HepG2 (cell line): ENCODE results near the gene EPHA2. TPM values are rescaled to one million over a fixed set of nuclear protein-coding genes. Genes with fewer than 3 reads are reported as not detected.
A peak's percentile ranks its signal among the peaks of the same experiment; 100 is the strongest.

Experiments
- EEA1 ChIP-seq: sonication (generic); formaldehyde crosslinking; IDR thresholded peaks from 2 replicates; pipeline ENCODE4 v1.5.1; 2020; ENCODE audit warnings: mild to moderate bottlenecking, missing genetic modification reagents, borderline replicate concordance
- ESRRA ChIP-seq: sonication (generic); formaldehyde crosslinking; IDR thresholded peaks from 2 replicates; pipeline ENCODE4 v1.5.1; 2020; ENCODE audit warnings: mild to moderate bottlenecking, low read depth, missing genetic modification reagents
- FLYWCH1 ChIP-seq: sonication (generic); formaldehyde crosslinking; IDR thresholded peaks from 2 replicates; pipeline ENCODE4 v1.8.1; 2023; ENCODE audit warnings: mild to moderate bottlenecking, missing genetic modification reagents
- HDAC1 ChIP-seq: sonication (generic); formaldehyde crosslinking; IDR thresholded peaks from 2 replicates; pipeline ENCODE4 v1.5.1; 2020; ENCODE audit warnings: mild to moderate bottlenecking, missing genetic modification reagents
- HNRNPH1 ChIP-seq: fragments of 200-400 bp; formaldehyde crosslinking; optimal IDR thresholded peaks from 2 replicates; pipeline ENCODE3; 2017; ENCODE audit warnings: mild to moderate bottlenecking, low read depth, low read length
- HOXA3 ChIP-seq: sonication (generic); formaldehyde crosslinking; IDR thresholded peaks from 2 replicates; pipeline ENCODE4 v1.5.0; 2020; ENCODE audit warnings: missing genetic modification reagents
- KLF15 ChIP-seq: sonication (generic); formaldehyde crosslinking; IDR thresholded peaks from 2 replicates; pipeline ENCODE4 v1.8.1; 2023; ENCODE audit warnings: borderline replicate concordance, mild to moderate bottlenecking, inconsistent platforms, missing genetic modification reagents, mixed read lengths
- PPARG ChIP-seq: conservative IDR thresholded peaks from 2 replicates; pipeline ENCODE4 v1.6.1; 2016; ENCODE audit warnings: missing biosample characterization, missing genetic modification reagents
- RXRA ChIP-seq: sonication (generic); formaldehyde crosslinking; IDR thresholded peaks from 2 replicates; pipeline ENCODE4 v1.5.1; 2020; ENCODE audit warnings: missing genetic modification reagents
- SMAD3 ChIP-seq: sonication (generic); formaldehyde crosslinking; IDR thresholded peaks from 2 replicates; pipeline ENCODE4 v1.4.0; 2020; ENCODE audit warnings: missing genetic modification reagents
- SP1 ChIP-seq, 2 experiments: fragments of 450-650 bp in 1 of 2; sonication (generic) in 1 of 2; formaldehyde crosslinking in 1 of 2; IDR thresholded peaks; 2 replicates each; pipeline versions ENCODE4 v1.4.0 to v1.6.1; 2016 to 2020; ENCODE audit warnings: missing genetic modification reagents in 1 of 2
- XBP1 ChIP-seq: sonication (generic); formaldehyde crosslinking; IDR thresholded peaks from 2 replicates; pipeline ENCODE4 v1.5.0; 2020; ENCODE audit warnings: missing genetic modification reagents
- ZBTB38 ChIP-seq: sonication (generic); formaldehyde crosslinking; IDR thresholded peaks from 2 replicates; pipeline ENCODE4 v1.5.1; 2020; ENCODE audit warnings: mild to moderate bottlenecking, missing genetic modification reagents
- ZNF207 ChIP-seq: fragments of 450-650 bp; IDR thresholded peaks from 2 replicates; pipeline ENCODE4 v1.6.1; 2016; ENCODE audit warnings: antibody characterized with exemption, borderline replicate concordance
- ZNF256 ChIP-seq: sonication (generic); formaldehyde crosslinking; conservative IDR thresholded peaks from 2 replicates; pipeline ENCODE4 v1.4.0; 2020; ENCODE audit warnings: missing genetic modification reagents
- ZNF441 ChIP-seq: sonication (generic); formaldehyde crosslinking; IDR thresholded peaks from 2 replicates; pipeline ENCODE4 v1.7.0; 2021; ENCODE audit warnings: missing genetic modification reagents, borderline replicate concordance
- ZNF552 ChIP-seq: sonication (generic); formaldehyde crosslinking; IDR thresholded peaks from 2 replicates; pipeline ENCODE4 v1.9.0; 2022; ENCODE audit warnings: missing genetic modification reagents, mild to moderate bottlenecking, borderline replicate concordance
- ZNF615 ChIP-seq: sonication (generic); formaldehyde crosslinking; IDR thresholded peaks from 2 replicates; pipeline ENCODE4 v1.5.0; 2020; ENCODE audit warnings: mild to moderate bottlenecking, missing genetic modification reagents, borderline replicate concordance
- ZNF737 ChIP-seq: sonication (generic); formaldehyde crosslinking; IDR thresholded peaks from 2 replicates; pipeline ENCODE4 v1.5.0; 2020; ENCODE audit warnings: missing genetic modification reagents, mild to moderate bottlenecking, borderline replicate concordance
- ZNF75D ChIP-seq: sonication (generic); formaldehyde crosslinking; IDR thresholded peaks from 2 replicates; pipeline ENCODE4 v1.8.1; 2023; ENCODE audit warnings: missing genetic modification reagents, mild to moderate bottlenecking, borderline replicate concordance
- ZNF772 ChIP-seq: sonication (generic); formaldehyde crosslinking; IDR thresholded peaks from 2 replicates; pipeline ENCODE4 v1.5.0; 2020; ENCODE audit warnings: mild to moderate bottlenecking, missing genetic modification reagents
- ZNF777 ChIP-seq: sonication (generic); formaldehyde crosslinking; IDR thresholded peaks from 2 replicates; pipeline ENCODE4 v1.4.0; 2020; ENCODE audit warnings: missing genetic modification reagents
- ZSCAN20 ChIP-seq: sonication (generic); formaldehyde crosslinking; IDR thresholded peaks from 2 replicates; pipeline ENCODE4 v1.4.0; 2020; ENCODE audit warnings: missing genetic modification reagents, mild to moderate bottlenecking, borderline replicate concordance
- ZSCAN25 ChIP-seq: sonication (generic); formaldehyde crosslinking; IDR thresholded peaks from 2 replicates; pipeline ENCODE4 v1.8.0; 2022; ENCODE audit warnings: mild to moderate bottlenecking, missing genetic modification reagents
- polyA plus RNA-seq, 8 experiments: library from polyadenylated mRNA; depleted of rRNA in 3 of 8; stranded (reverse) in 7 of 8; unstranded in 1 of 8; fragments of >200 nt; fragmentation: Illumina TruSeq in 4 of 8; extraction: Trizol in 4 of 8; gene quantifications; 2 replicates each; pipeline versions ENCODE4 v1.2.1 to v1.2.3, GENCODE V29; 2011 to 2016; ENCODE audit warnings: low read depth in 4 of 8, missing spikeins in 1 of 8, mixed read lengths in 1 of 8; ENCODE audit not compliant: insufficient read depth in 1 of 8
- total RNA-seq, 5 experiments: library from RNA; depleted of rRNA; stranded (reverse); fragments of >200 nt; fragmentation: Illumina TruSeq; extraction: Trizol; gene quantifications; 2 replicates each; pipeline ENCODE4 v1.2.3, GENCODE V29; 2016; ENCODE audit warnings: low read depth in 1 of 5
- TF ChIP-seq, protein P1 (sequence below): IDR thresholded peaks from 2 replicates; pipeline ENCODE4 v1.6.1; 2018; ENCODE audit warnings: missing genetic modification reagents, mild to moderate bottlenecking, missing compliant biosample characterization
- TF ChIP-seq, protein P2 (sequence below), 2 experiments: sonication (generic) in 1 of 2; formaldehyde crosslinking in 1 of 2; IDR thresholded peaks; 2 replicates each; pipeline versions ENCODE4 v1.4.0 to v1.6.1; 2018 to 2020; ENCODE audit warnings: missing genetic modification reagents in 2 of 2, borderline replicate concordance in 1 of 2, low read depth in 1 of 2, mild to moderate bottlenecking in 1 of 2, missing biosample characterization in 1 of 2
- TF ChIP-seq, protein P3 (sequence below): sonication (generic); formaldehyde crosslinking; IDR thresholded peaks from 2 replicates; pipeline ENCODE4 v1.5.0; 2020; ENCODE audit warnings: missing genetic modification reagents

EPHA2 gene
- total and polyA plus RNA-seq, 2 of the 13 experiments (the other 11 are each of a cell fraction or from before 2014, with no cell fraction given), result 33.6 to 53.6 TPM

DNA sequence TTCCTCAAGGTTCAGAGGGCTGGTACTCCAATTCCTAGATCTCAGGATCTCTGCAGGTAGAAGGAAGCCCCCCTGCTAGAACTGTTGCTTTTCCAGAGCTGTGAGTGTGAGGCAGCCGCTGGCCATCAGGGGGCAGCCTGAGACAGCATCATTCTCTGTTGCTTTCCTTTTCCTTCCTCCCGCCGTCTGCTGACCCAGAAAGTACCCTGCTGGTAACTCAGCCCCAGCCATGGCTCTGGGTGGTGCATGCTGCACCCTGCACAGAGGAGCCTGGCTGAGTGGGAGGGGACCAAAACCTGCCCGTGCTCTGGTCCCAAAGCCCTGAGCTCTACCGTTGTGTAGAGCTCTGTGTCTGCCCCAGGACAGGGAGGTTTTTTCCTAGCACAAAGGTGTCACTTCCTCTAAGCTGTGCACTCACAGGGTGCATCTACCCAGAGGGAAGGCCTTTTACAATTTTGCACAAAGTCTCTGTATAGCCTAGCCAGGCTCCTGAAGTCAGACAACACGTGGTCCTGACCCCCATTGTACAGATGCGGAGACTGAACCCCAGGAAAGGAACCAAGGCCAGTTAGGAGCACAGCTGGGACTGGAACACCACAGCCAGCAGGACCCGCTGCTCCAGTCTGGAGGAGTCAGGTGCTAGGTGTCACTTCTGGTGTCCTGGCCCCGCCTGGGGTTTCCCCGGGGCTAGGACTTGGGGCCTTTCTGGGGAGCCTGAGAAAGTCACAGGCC is 76.8 kb downstream of the EPHA2 start (continued):
- TF ChIP-seq, protein P1, sequence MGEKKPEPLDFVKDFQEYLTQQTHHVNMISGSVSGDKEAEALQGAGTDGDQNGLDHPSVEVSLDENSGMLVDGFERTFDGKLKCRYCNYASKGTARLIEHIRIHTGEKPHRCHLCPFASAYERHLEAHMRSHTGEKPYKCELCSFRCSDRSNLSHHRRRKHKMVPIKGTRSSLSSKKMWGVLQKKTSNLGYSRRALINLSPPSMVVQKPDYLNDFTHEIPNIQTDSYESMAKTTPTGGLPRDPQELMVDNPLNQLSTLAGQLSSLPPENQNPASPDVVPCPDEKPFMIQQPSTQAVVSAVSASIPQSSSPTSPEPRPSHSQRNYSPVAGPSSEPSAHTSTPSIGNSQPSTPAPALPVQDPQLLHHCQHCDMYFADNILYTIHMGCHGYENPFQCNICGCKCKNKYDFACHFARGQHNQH (CRISPR knock-in tag), result peak; percentile 44; the same call in 1 of the 2 replicates
- no peak for TF ChIP-seq HOXA3 (CRISPR knock-in tag)
- no peak for TF ChIP-seq ZNF552
- no peak for TF ChIP-seq ZNF737 (CRISPR knock-in tag)
- 0 out of 2 replicates have a peak, but pooled peaks have one; percentile 35 for TF ChIP-seq ZBTB38 (CRISPR knock-in tag)
- TF ChIP-seq ZNF772 (CRISPR knock-in tag), result no peak
- TF ChIP-seq EEA1 (CRISPR knock-in tag), result no peak
- 0 out of 2 replicates have a peak, but pooled peaks have one; percentile 34 for TF ChIP-seq PPARG (CRISPR knock-in tag)
- TF ChIP-seq ZSCAN20 (CRISPR knock-in tag), result no peak
- no peak for TF ChIP-seq ZNF75D
- TF ChIP-seq ZNF207, result no peak
- TF ChIP-seq RXRA (CRISPR knock-in tag), result peak; percentile 32
- TF ChIP-seq ESRRA (CRISPR knock-in tag), result no peak
- peak; percentile 43; the same call in 1 of the 2 replicates for TF ChIP-seq SMAD3 (CRISPR knock-in tag)
- TF ChIP-seq XBP1 (CRISPR knock-in tag), result no peak
- TF ChIP-seq SP1 (IDR thresholded peaks at IDR 0.05), result no peak
- TF ChIP-seq SP1 (CRISPR knock-in tag; IDR thresholded peaks at IDR 0.05), result 0 out of 2 replicates have a peak, but pooled peaks have one; percentile 51
- 0 out of 2 replicates have a peak, but pooled peaks have one; percentile 24 for TF ChIP-seq ZNF777
- TF ChIP-seq ZNF441 (CRISPR knock-in tag), result no peak
- no peak for TF ChIP-seq HNRNPH1
- 0 out of 2 replicates have a peak, but pooled peaks have one; percentile 44 for TF ChIP-seq HDAC1
- TF ChIP-seq ZNF256 (CRISPR knock-in tag), result no peak
- TF ChIP-seq, protein P2, sequence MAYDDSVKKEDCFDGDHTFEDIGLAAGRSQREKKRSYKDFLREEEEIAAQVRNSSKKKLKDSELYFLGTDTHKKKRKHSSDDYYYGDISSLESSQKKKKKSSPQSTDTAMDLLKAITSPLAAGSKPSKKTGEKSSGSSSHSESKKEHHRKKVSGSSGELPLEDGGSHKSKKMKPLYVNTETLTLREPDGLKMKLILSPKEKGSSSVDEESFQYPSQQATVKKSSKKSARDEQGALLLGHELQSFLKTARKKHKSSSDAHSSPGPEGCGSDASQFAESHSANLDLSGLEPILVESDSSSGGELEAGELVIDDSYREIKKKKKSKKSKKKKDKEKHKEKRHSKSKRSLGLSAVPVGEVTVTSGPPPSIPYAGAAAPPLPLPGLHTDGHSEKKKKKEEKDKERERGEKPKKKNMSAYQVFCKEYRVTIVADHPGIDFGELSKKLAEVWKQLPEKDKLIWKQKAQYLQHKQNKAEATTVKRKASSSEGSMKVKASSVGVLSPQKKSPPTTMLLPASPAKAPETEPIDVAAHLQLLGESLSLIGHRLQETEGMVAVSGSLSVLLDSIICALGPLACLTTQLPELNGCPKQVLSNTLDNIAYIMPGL (CRISPR knock-in tag; IDR thresholded peaks at IDR 0.05; ENCODE audit: borderline replicate concordance in 1 of 2, low read depth in 1 of 2), result peak; percentile 37 to 53; a peak in 2 of 4 replicates
- peak; percentile 42; the same call in 1 of the 2 replicates for TF ChIP-seq ZSCAN25 (CRISPR knock-in tag)
- TF ChIP-seq, protein P3, sequence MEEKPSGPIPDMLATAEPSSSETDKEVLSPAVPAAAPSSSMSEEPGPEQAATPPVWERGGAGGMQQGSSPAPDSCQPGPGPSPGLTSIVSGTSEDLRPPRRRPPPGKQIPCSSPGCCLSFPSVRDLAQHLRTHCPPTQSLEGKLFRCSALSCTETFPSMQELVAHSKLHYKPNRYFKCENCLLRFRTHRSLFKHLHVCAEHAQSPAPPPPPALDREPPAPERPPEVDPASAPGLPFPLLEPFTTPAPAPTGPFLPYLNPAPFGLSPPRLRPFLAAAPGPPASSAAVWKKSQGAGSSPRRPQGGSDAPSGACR (CRISPR knock-in tag), result no peak
- TF ChIP-seq KLF15 (CRISPR knock-in tag), result no peak
- TF ChIP-seq FLYWCH1 (CRISPR knock-in tag), result no peak
- no peak for TF ChIP-seq ZNF615 (CRISPR knock-in tag)
